BJ (cell line): ENCODE results near the gene ATOH8. TPM values are rescaled to one million over a fixed set of nuclear protein-coding genes. Genes with fewer than 3 reads are reported as not detected.

Experiments
- CTCF ChIA-PET: fragments of 350-600 bp; formaldehyde crosslinking; extraction: SDS; loops from one replicate; lab custom pipeline; 2021; ENCODE audit warnings: antibody characterized with exemption, inconsistent platforms; lab: Yijun Ruan, JAX
- POLR2A ChIA-PET: fragments of 300-600 bp; sonication (Branson Sonifier 250); formaldehyde crosslinking; extraction: SDS; loops from one replicate; lab custom pipeline; 2021; ENCODE audit warnings: antibody characterized with exemption; lab: Charles Lee
- DNase-seq: peaks from one replicate; pipeline ENCODE4 v3.0.0-alpha.2; 2011; ENCODE audit warnings: low read depth
- H3K27me3 ChIP-seq: 2 replicates; pipeline ENCODE4 v1.6.0; 2011; ENCODE audit warnings: low read length; ENCODE audit not compliant: control insufficient read depth, insufficient read depth
- H3K36me3 ChIP-seq: 2 replicates; pipeline ENCODE4 v1.5.1; 2011; ENCODE audit warnings: low read length; ENCODE audit not compliant: control insufficient read depth, insufficient read depth
- H3K4me3 ChIP-seq: 2 replicates; pipeline ENCODE4 v1.5.1; 2011; ENCODE audit warnings: low read depth, mild to moderate bottlenecking, control low read depth, low read length
- polyA plus RNA-seq: library from polyadenylated mRNA; depleted of rRNA; stranded (reverse); fragments of >200 nt; gene quantifications from 2 replicates; pipeline ENCODE4 v1.2.3, GENCODE V29; 2011
- TF ChIP-seq, protein P1 (sequence below): IDR thresholded peaks from 2 replicates; pipeline ENCODE4 v1.5.1; 2011; ENCODE audit warnings: low read depth, mild to moderate bottlenecking, control low read depth, inconsistent platforms, low read length, moderate library complexity; ENCODE audit not compliant: insufficient read depth

Gene ATOH8
- polyA plus RNA-seq, 1 experiment, result 19.5 TPM

DNA sequence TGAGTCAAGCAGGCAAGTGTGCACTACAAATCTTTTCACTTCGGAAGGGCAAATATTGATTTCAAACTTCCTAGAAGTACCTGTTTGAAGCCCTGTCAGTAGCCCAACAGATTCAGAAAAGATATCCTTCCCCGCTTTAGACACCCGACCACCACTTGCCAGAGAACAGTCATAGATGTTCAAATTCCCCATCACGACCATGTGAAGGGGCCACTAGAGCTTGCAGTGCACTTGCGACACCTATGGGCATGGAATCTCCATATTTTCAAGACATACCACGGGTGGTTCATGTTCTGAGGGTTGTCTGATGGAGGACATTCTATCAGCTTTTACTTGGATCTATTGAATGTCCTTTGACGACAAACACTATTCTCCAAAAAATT lies 35.8 kb upstream of the ATOH8 start:
- no peak for DNase-seq
- POLR2A ChIA-PET, result no interaction called here
- TF ChIP-seq, protein P1, sequence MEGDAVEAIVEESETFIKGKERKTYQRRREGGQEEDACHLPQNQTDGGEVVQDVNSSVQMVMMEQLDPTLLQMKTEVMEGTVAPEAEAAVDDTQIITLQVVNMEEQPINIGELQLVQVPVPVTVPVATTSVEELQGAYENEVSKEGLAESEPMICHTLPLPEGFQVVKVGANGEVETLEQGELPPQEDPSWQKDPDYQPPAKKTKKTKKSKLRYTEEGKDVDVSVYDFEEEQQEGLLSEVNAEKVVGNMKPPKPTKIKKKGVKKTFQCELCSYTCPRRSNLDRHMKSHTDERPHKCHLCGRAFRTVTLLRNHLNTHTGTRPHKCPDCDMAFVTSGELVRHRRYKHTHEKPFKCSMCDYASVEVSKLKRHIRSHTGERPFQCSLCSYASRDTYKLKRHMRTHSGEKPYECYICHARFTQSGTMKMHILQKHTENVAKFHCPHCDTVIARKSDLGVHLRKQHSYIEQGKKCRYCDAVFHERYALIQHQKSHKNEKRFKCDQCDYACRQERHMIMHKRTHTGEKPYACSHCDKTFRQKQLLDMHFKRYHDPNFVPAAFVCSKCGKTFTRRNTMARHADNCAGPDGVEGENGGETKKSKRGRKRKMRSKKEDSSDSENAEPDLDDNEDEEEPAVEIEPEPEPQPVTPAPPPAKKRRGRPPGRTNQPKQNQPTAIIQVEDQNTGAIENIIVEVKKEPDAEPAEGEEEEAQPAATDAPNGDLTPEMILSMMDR, result no peak
- CTCF ChIA-PET, result interaction anchor here (0.6 to 6.9 kb wide), 9 partner anchors 11 to 82 kb away, joined by 3 to 54 read pairs (median 4); no protein-coding TSS in a partner anchor
- no peaks in the 10 kb centered on the region for H3K27me3 ChIP-seq
- H3K36me3 ChIP-seq, result no peaks in the 10 kb centered on the region; the same call in 1 of the 2 replicates
- H3K4me3 ChIP-seq, result no peak overlapping the region

DNA sequence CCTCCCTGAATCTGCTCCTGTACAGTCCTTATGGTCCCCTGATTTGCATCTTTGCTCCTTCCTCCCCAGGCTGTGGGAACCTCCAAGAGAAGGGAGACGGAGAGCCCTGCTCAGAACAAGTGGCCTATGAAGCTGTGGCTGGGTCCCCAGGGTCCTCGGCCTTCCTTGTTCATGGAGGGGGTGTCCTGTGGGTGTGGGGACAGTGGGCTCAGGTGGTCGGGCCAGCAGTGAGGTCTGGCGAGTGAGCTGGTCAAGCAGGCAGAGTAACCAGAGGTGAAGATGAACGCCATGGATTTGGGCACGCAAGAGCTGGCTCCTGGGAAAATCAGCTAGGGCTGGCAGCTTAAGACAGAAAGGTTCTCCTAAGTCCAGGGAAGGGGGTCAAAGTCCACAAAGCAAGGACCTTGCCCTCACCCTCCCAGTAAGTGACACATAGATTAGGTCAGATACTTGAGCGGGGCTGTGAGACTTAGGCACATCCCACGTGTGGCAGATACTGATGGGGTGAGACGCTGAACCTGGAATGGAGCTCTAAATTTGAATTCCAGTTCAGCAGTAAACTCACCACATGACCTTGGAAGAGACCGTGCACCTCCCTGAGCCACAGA lies 34.8 kb upstream of the ATOH8 start:
- H3K27me3 ChIP-seq, result no peaks in the 10 kb centered on the region
- TF ChIP-seq, protein P1, result no peak
- ChIA-PET POLR2A (no interaction called here), CTCF (interaction anchor here (0.7 to 6.9 kb wide), 9 partner anchors 9 to 95 kb away, joined by 3 to 54 read pairs (median 9); no protein-coding TSS in a partner anchor)
- H3K4me3 ChIP-seq, result no peak overlapping the region
- no peaks in the 10 kb centered on the region; the same call in 1 of the 2 replicates for H3K36me3 ChIP-seq
- DNase-seq, result no peak

DNA sequence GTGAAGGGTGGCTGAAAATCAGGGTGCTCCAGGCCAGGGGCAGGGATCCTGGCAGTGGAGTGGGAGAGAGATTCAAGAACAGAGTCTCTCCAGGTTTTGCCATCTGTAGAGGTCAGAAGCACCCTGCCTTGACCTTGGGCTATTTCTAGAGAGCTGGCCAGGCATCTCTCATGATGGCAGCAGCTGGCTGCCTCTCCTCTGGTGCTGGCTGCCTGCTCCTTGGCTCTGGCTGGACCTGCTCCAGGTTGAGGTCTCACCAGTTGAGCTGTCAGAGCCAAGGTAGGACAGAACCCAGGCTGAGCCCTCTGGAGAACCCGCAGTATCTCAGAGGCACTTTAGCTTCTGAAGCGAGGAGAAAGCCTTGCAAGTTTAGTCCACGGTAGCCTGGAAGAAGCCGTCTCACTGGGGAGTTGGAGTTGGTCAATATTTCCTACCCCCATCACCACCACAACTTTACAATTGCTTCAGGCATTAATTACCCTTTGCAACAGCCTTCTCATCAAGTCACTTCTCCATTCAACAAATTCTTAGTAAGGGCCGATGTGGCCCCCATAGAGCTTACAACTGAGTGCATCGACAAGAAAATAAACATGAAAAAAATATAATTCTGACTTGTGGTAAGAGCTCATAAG lies 34.1 kb upstream of the ATOH8 start:
- POLR2A ChIA-PET, result interaction anchor here (0.6 kb wide), 1 partner anchor 58 kb away, joined by 3 read pairs; no protein-coding TSS in a partner anchor
- CTCF ChIA-PET, result interaction anchor here (1.3 to 6.9 kb wide), 11 partner anchors 9 to 94 kb away, joined by 3 to 54 read pairs (median 7); no protein-coding TSS in a partner anchor

DNA sequence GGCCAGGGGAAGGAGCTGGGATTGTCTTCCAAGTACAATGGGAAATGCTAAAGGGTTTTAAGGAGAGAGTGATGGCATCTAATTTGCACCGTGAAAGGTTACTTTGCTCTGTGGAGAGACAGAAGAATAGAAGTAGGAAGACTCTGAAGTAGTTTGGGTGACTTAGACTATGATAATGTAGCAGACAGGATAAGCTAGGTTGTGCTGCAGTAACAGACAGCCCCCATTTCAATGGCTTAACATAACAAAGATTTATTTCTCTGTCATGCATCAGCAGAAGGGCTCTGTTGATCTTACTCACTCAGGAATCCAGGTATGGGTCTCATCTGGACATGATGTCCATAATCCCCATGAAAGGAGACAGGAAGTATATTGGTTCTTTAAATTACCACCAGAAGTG lies 33.3 kb upstream of the ATOH8 start:
- Histone ChIP-seq H3K27me3 (no peaks in the 10 kb centered on the region), H3K36me3 (no peaks in the 10 kb centered on the region), H3K4me3 (no peak overlapping the region)
- TF ChIP-seq, protein P1, result no peak
- ChIA-PET CTCF (interaction anchor here (1.0 to 6.9 kb wide), 10 partner anchors 9 to 92 kb away, joined by 3 to 54 read pairs (median 7); no protein-coding TSS in a partner anchor), POLR2A (no interaction called here)
- DNase-seq, result no peak

More for the DNA sequence above, 34.1 kb upstream of the ATOH8 start:
- no peak for DNase-seq
- Histone ChIP-seq H3K4me3 (no peak overlapping the region), H3K36me3 (no peaks in the 10 kb centered on the region), H3K27me3 (no peaks in the 10 kb centered on the region)
- TF ChIP-seq, protein P1, result no peak

DNA sequence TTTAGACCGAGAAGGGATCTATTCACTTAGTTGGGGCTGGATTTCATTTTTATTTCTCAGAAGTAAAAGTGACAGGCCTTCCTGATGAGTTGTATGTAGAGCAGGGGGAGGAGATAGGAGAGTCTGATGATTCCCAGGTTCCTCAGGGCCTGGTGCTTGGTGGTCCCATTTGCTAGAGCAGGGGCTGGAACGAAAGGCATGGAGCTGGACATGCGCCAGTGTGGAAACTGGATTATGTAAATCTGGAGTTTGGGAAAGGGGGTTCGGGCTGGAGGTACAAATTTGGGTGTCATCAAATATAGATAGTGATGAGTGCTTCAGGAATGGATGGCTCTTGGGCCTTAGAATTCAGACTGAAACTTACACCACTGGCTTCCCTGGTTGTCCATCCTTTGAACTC lies 32.1 kb upstream of the ATOH8 start:
- H3K4me3 ChIP-seq, result no peak overlapping the region
- POLR2A ChIA-PET, result no interaction called here
- H3K27me3 ChIP-seq, result no peaks in the 10 kb centered on the region
- no peak for DNase-seq
- TF ChIP-seq, protein P1, result no peak
- no peaks in the 10 kb centered on the region for H3K36me3 ChIP-seq
- CTCF ChIA-PET, result interaction anchor here (0.6 to 3.5 kb wide), 4 partner anchors 7 to 1086 kb away, joined by 3 to 31 read pairs (median 10); no protein-coding TSS in a partner anchor
